GM18526 (cell line): ENCODE results near the gene GOLGB1.

ENCODE experiments used
- POLR2A ChIP-seq: IDR thresholded peaks from 3 replicates; pipeline ENCODE4 v1.6.1; 2011; ENCODE audit not compliant: insufficient read length; ENCODE audit errors: extremely low read depth

Gene GOLGB1

DNA sequence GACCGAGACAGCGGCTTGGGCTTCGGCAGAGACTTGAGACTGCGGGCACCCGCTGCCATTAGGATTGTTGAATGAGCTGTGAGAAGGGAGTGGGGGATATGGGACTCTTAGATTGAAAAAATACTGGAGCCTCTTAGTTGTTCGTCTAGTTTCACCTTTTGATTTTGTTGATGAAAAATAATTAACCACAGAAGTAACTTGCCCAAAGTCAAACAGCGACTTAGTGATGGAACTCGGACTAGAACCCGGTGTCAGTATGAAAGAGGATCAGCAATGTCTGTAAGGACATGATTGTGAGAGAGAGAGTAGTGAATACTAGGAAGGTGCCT is 510 bp upstream of the GOLGB1 start:
- no peak for TF ChIP-seq POLR2A

DNA sequence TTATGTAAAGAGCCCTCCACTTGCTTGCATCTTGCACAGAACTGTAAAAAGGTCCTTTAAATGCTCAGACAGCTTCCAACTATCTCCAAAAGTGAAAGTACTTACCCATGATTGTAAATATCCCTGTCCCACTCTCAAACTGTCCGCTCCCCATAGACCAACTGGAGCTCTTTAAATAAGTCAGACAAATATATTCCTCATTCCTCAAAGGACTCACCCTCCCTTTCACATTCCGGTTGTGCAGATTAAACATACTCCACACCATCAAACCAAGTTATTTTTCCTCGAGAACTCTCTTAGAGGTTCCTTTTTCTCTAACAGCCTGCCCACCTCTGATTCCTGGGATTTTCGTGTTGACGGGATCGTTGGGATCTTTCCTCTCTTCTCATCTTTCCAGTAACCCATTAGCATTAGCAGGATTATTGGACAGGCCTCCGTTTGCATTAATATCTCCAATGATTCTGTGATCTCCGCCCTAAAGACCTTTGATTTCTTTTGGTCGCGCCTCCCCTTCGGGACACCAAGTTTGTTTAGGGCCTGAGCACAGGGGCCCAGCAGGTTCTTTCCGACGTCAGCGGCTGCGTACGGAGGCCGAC is 763 bp downstream of the GOLGB1 start:
- TF ChIP-seq POLR2A: no peak

DNA sequence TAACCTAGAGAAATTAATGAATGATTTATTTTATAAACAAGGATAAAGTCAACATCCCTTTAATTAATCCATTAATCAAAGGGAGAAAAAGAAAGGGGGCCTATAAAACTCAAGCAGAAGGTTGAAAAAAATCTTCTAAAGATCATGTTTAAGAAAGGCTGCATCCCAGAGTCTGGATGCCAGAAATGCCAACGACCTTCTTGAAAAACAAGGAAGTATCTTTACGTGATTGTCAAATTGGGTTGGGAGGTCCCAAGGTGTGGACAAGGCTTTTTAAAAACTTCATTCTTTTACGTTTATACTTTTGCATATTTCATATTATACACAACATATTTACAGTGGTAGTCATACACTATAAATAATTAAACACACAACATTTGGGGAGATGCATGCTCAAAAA is 1.6 kb downstream of the GOLGB1 start:
- no peak for TF ChIP-seq POLR2A

DNA sequence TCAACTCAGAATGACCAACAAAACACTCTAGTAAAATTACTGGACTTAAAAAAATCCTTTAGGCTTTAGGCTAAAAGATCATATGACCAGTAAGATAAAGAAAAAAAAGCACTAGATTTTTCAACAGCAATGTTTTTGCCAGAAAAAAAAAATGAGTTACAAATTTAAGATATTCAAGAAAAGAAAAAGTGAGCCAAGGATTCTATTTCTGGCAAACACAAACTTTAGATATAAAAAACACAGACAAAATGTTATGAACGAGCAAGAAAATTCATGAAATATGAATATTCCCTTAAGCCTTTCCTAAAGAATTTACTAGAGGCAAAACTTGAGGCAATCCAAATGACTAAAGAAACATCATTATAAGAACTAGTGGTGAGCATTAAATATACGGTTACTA is 8.6 kb downstream of the GOLGB1 start:
- TF ChIP-seq POLR2A: no peak

DNA sequence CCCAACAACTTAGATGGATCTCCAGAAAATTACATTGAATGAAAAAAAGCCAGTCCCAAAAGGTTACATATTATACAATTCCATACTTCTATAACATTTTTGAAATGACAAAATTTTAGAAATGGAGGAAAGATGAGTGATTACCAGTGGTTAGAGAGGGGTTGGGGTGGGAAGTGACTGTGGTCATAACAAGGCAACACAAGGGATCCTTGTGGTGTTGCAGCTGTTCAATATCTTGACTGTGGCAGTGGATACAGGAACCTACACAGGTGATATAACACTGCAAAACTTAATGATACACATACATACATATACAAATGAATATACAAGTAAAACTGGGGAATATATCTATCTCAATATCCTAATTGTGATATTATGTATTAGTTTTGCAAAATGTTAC is 9.6 kb downstream of the GOLGB1 start:
- TF ChIP-seq POLR2A: no peak

DNA sequence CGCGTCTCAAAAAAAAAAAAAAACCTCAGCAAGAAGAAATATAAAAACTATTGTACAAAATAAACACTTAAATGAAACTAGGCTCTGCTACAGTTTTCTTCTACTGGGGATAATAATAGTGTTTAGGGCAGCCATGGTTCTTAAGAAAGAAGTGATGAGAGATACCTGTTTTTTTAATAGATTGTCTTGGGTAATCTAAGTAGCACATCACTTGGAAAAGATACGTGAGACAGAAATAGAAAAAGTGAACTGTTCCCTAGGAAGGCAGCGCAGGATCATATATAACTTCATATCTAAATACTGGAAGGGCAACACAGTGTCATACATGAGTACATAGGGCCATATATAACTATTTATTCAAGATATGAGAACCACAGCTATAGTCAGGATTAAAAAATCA is 11.9 kb downstream of the GOLGB1 start:
- no peak for TF ChIP-seq POLR2A

DNA sequence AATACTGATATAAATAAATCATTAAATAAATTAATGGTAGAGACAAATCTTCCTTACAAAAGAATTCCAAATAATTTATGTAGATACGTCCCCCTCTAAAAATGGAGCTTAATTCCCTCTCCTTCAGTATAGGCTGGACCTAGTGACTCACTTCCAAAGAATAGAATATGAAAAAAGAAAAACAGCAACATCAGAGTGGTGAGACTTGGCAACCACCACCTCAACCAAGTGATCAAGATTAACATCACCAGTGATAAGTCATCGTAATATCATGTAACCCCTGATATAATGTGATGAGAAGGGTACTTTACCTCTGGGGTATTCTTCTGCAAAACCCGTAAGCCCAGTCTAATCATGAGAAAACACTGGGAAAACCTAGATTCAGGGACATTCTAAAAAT is 13.4 kb downstream of the GOLGB1 start:
- no peak for TF ChIP-seq POLR2A

DNA sequence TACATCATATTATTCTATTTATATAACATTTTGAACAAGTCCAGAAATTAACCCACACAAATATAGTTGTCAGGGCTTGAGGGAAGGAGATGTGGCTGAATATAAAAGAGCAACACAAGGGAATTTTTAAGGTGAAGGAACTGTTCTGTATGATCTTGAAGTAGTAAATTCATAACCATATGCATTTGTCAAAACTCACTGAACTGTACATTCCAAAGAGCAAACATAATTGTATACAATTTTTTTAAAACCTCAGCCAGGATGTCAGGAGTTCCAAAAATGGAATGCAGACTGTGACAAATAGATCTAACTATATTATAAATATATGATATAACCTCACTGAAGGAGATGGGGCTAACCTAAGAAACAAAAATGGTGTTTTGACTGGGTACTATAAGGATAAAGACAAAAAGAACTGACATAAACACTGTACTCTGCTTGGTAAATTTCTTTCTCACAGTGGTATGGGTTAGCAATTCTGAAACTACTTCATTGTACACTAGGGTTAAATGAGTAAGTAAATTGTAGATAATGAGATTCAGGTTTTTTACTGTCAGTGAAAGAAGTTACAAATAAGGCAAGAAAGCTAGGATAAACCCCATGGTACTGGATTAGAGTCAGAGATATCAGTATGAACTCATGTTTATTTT is 14.4 kb downstream of the GOLGB1 start:
- no peak for TF ChIP-seq POLR2A

DNA sequence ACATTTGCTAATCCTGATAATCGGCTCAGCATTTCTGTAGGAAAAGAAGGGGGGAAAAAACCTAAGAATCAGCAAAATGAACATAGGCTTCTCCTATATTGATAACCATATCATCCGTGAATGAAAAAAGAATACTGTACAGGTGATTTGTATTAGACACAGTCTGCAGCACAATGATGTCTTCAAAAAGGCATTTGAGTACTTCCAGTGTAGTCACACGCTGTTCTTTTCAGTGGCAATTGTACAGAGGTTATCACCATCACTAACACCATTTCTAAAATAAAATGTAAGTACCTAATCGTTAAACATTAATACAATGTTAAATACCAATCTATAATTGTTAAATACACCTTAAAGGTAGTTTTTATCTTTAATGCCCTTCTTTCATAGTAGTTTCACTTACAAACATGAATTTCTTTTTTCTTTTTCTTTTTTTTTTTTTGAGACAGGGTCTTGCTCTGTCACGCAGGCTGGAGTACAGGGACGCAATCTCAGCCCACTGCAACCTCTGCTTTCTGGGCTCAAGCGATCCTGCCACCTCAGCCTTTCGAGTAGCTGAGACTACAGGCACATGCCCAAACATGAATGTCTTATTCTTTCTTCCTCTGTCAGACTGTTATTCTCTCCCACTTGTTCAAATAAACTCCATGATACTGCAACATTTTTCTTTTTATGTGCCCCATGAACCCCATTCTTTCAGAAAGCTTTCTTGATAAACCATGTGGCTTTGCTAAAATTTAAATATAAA is 18.4 kb downstream of the GOLGB1 start:
- TF ChIP-seq POLR2A: no peak

DNA sequence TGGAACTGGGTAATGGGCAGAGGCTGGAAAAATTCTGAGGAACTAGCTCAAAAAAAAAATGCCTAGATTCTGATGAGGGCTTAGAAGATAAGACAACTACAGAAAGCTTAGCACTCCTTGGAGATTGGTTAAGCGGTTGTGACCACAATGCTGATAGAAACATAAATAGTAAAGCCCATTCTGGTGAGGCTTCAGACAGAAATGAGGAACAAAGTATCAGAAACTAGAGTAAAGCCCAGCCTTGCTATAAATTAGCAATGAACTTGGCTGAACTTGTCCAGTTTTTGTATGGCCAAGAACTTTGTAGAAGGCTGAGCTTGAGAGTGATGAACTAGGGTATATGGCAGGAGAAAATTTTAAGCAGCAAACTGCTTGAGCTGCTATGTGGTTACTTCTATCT is 25.4 kb downstream of the GOLGB1 start:
- TF ChIP-seq POLR2A: no peak

DNA sequence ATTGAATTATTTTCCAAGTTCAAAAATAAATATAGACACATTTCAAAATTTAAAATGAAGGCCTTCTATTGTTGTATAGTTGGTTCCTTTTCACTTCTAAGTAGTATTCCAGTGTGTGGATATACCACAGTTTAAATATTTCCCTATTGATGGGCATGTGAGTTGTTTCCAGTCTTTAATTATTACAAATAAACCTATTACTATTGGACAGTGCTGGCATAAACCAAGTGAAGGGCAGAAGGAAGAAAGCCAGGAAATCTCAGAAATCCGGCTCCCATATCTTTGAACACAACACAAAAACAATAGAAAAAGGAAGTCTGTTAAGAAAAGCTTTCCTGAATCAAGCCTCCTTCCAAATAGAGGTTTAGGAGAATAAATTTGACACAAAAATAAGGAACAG is 26.1 kb downstream of the GOLGB1 start:
- TF ChIP-seq POLR2A: no peak

DNA sequence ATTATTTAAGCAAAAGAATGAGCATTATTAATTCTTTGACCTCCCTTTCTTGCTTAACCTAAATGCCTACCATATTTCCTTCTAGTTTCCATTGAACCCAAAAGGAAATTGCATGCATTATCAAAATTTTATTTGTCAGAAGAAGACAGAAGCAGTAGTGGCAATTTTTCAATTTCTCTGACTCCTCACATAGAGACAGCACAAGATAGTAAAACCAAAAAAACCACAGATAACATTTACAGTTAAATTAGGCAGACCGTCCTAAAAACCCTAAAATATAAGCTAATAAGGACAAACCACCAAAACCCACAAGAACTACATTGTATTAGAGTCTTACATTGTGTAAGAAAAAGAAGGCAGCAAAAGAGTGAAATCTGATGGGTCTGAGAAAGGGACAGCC is 27.1 kb downstream of the GOLGB1 start:
- TF ChIP-seq POLR2A: no peak

DNA sequence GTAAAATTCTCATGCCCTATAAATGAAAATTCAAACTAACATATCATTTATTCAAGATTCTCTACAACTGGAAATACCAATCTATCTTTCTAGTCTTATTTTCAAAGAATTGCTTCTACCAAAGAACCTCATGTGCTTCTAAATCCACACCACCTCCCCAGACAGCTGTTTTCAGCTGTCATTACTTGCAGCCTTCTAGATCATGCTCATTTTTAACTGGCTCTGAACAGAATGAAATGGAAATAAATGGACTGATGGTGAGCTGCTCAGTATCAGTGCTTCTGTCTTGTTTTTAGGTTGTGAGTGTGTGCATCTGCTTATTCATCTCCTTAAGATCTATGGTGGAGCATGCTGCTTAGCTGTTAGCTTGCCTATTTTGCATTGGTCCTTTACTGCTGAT is 29.4 kb downstream of the GOLGB1 start:
- TF ChIP-seq POLR2A: no peak

DNA sequence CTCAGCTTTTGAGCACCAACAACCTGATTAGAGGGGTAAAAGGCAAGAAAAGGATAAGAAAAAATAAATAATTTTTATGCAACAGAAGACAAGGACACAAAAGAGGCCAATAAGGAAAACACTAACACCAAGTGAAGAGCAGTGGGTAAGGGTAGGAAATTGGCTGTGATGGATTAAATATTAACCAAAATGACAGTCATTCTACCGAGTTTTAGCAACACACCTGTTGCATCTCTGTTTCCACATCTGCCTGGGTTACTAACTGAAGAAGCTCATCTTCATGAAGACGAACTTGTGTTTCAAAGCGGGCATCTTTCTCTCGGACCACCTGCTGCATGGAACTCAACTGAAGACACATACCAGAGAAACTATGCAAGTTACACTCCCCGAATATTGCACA is 30.1 kb downstream of the GOLGB1 start:
- no peak for TF ChIP-seq POLR2A

DNA sequence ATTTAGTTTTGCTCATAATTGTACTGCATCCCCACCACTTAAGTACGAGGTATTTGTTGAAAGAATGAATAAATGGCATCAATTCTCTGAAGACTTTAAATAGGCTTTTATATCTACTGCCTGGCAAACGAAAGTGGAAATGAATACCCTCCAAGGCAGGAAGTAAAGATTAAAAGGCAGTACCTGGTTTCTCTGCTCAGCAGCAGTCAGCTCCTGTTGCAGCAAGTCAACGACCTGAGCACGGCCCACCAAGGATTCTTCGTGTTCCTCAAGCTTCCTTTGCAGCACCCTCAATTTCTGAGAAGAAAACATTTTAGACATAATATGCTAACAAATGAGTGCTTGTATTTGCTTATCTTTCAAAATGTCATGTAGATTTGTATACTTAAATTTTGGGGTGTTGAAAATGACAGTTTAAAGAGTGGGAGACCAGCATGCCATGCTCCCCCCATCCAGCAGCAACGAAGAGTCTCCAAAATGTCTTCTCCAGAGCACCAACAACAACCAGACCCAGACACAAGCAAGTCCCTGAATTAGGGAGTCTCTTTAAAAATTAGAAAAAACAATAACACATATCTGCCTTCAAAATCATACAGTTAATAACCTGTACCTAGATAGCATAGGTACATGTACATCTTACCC is 31.2 kb downstream of the GOLGB1 start:
- TF ChIP-seq POLR2A: no peak

DNA sequence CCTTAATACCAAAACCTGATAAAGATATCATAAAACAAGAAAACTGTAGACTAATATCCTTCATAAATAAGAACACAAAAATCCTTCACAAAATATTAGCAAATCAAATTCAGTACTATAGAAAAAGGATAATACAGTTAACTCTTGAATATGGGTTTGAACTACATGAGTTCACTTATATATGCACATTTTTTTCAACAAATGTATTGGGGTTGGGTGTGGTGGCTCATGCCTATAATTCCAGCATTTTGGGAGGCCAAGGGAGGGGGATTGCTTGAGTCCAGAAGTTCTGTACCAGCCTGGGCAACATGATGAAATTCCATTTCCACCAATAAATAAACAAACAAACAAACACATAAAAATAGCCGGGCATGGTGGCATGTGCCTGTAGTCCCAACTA is 39.2 kb downstream of the GOLGB1 start:
- no peak for TF ChIP-seq POLR2A
